ENCODE results near the gene SLC35A4. TPM values are rescaled to one million over a fixed set of nuclear protein-coding genes. Genes with fewer than 3 reads are reported as not detected.

SLC35A4 gene
- total RNA-seq, result 18.6 TPM

GRCh38 chr5:140564196-140565023 is at the start of gene SLC35A4, which contains the start of gene APBB3:
SLC35A4 (plus strand) TSS chr5:140564828; CDS start chr5:140567170, 2,342 bp downstream.
APBB3 (minus strand) TSS chr5:140564598; CDS start chr5:140564245, 353 bp downstream.

GRCh38 chr5:140547508-140548299 is 16.9 kb upstream of the SLC35A4 start, which contains the start of gene EIF4EBP3:
EIF4EBP3 (plus strand) TSS chr5:140547662; CDS start chr5:140547738, 76 bp downstream.

GRCh38 chr5:140557136-140557805 is 7.4 kb upstream of the SLC35A4 start, which contains the start of gene SRA1:
SRA1 (minus strand) TSS chr5:140557473; CDS start chr5:140557452, 21 bp downstream.

Small RNA genes within 50 kb of the gene (small RNA-seq; reads per million reads assigned to genes)
- gene RF00279 (ENCODE audit: low replicate concordance) (0.09 reads per million), gene RF00443 (ENCODE audit: low replicate concordance) (not detected)

Other genes starting within 250 kb of the SLC35A4 start
- 18.6 TPM for gene HBEGF, start 218.2 kb upstream of the SLC35A4 start, total RNA-seq
- gene SLC4A9, start 204.6 kb upstream of the SLC35A4 start, total RNA-seq, result 21.8 TPM
- 125 TPM for gene ANKHD1, start 163.0 kb upstream of the SLC35A4 start, total RNA-seq
- gene EIF4EBP3, start 17.2 kb upstream of the SLC35A4 start, total RNA-seq, result 6.0 TPM
- gene SRA1, start 7.4 kb upstream of the SLC35A4 start, total RNA-seq, result 19.4 TPM
- 34.1 TPM for gene APBB3, start 230 bp upstream of the SLC35A4 start, total RNA-seq
- gene CD14, start 68.3 kb downstream of the SLC35A4 start, total RNA-seq, result 81.6 TPM
- 14.7 TPM for gene TMCO6, start 74.6 kb downstream of the SLC35A4 start, total RNA-seq
- gene NDUFA2, start 82.8 kb downstream of the SLC35A4 start, total RNA-seq, result 77.5 TPM
- gene IK, start 83.0 kb downstream of the SLC35A4 start, total RNA-seq, result 74.9 TPM
- gene WDR55, start 100.1 kb downstream of the SLC35A4 start, total RNA-seq, result 17.6 TPM
- 0.76 TPM for gene DND1, start 108.7 kb downstream of the SLC35A4 start, total RNA-seq
- 37.0 TPM for gene HARS1, start 126.5 kb downstream of the SLC35A4 start, total RNA-seq
- gene HARS2, start 126.6 kb downstream of the SLC35A4 start, total RNA-seq, result 31.9 TPM
- 26.0 TPM for gene ZMAT2, start 135.6 kb downstream of the SLC35A4 start, total RNA-seq
- 0.12 TPM for gene PCDHA1, start 221.3 kb downstream of the SLC35A4 start, total RNA-seq
- gene PCDHA2, start 230.0 kb downstream of the SLC35A4 start, total RNA-seq, result 0.47 TPM
- 0.64 TPM for gene PCDHA3, start 236.2 kb downstream of the SLC35A4 start, total RNA-seq
- gene PCDHA4, start 242.2 kb downstream of the SLC35A4 start, total RNA-seq, result 1.8 TPM

Data from metanephros (tissue), 2 donors.